Kidney (tissue), 14 donors: ENCODE data around the gene CSNK1G2. TPM values are rescaled to one million over a fixed set of nuclear protein-coding genes. Genes with fewer than 3 reads are reported as not detected.

Source experiments
- DNase-seq, 5 donors: peaks; one replicate each; pipeline ENCODE4 v3.0.0-alpha.2; 2013 to 2020
- FAIRE-seq: peaks from 2 replicates; lab custom pipeline; 2012; peaks lifted over from hg19 to GRCh38; lab: Jason Lieb, UNC
- H3K27ac ChIP-seq, 2 donors: one replicate each; pipeline ENCODE4 v1.7.0; 2013; ENCODE audit warnings: low read depth in 2 of 2, low read length in 2 of 2, inconsistent platforms in 1 of 2
- H3K27me3 ChIP-seq: one replicate; pipeline ENCODE4 v1.7.1; 2013; ENCODE audit warnings: low read length, inconsistent platforms; ENCODE audit not compliant: control insufficient read depth, insufficient read depth
- H3K36me3 ChIP-seq, 3 donors: one replicate each; pipeline versions ENCODE4 v1.7.0 to v1.7.1; 2013; ENCODE audit warnings: low read length in 3 of 3, control low read depth in 1 of 3, inconsistent platforms in 1 of 3; ENCODE audit not compliant: insufficient read depth in 3 of 3, control insufficient read depth in 2 of 3
- H3K4me1 ChIP-seq, 3 donors: one replicate each; pipeline versions ENCODE4 v1.7.0 to v1.7.1; 2013; ENCODE audit warnings: low read length in 3 of 3, inconsistent platforms in 1 of 3, low read depth in 1 of 3; ENCODE audit not compliant: control insufficient read depth in 2 of 3, insufficient read depth in 2 of 3
- H3K4me3 ChIP-seq, 3 donors: one replicate each; pipeline versions ENCODE4 v1.7.0 to v1.8.1; 2013; ENCODE audit warnings: low read length in 3 of 3, control low read depth in 1 of 3, inconsistent platforms in 1 of 3
- H3K9ac ChIP-seq, 3 donors: one replicate each; pipeline versions ENCODE4 v1.7.0 to v1.7.1; 2013; ENCODE audit warnings: low read length in 3 of 3, control low read depth in 1 of 3, inconsistent platforms in 1 of 3
- H3K9me3 ChIP-seq, 3 donors: one replicate each; pipeline versions ENCODE4 v1.7.0 to v1.7.1; 2013; ENCODE audit warnings: low read length in 3 of 3, control low read depth in 1 of 3, inconsistent platforms in 1 of 3; ENCODE audit not compliant: control insufficient read depth in 2 of 3, insufficient read depth in 1 of 3
- intact Hi-C: fragments of 100-400 bp; cut with DNase I; formaldehyde crosslinking; loops from one replicate; pipeline ENCODE4 v1.11.1; 2022
- polyA plus RNA-seq: library from polyadenylated mRNA; stranded (reverse); fragments of 350-450 nt; fragmentation: Illumina TruSeq; extraction: RNeasy Lipid Tissue Mini Kit (QIAGEN cat#74804); gene quantifications from one replicate; pipeline ENCODE4 v1.2.3, GENCODE V29; 2014; ENCODE audit warnings: low read depth, low replicate concordance; ENCODE audit not compliant: insufficient read depth
- total RNA-seq: library from RNA; stranded (reverse); fragmentation: NEBNext Ultra II Directional; extraction: Animal tissue kit (Norgen Biotek cat#: 25700); gene quantifications from one replicate; pipeline ENCODE4 v1.2.1, GENCODE V29; 2021
- TF ChIP-seq, protein P1 (sequence below): IDR thresholded peaks from 3 replicates; pipeline ENCODE4 v1.5.1; 2012; ENCODE audit warnings: mild to moderate bottlenecking, moderate library complexity, borderline replicate concordance; ENCODE audit not compliant: insufficient read depth; ENCODE audit errors: extremely low read depth
- donor health status: control.
- donor health status: control.
- donor health status: control.
- donor health status: control.
- donor health status: control.
- donor health status: DM: yes; HTN: yes; CAD: no.
- donor health status: Normal renal cell carcinoma (clear cell type).

Gene CSNK1G2
- total and polyA plus RNA-seq, 2 donors from 2014 or later = 33.1 to 66.2 TPM

GRCh38 chr19:2026770-2027169 is 85.8 kb downstream of the CSNK1G2 start:
- Histone ChIP-seq H3K9me3 (peaks cover 0 to 3% (median 0%) of the 10 kb centered on the region in 3 donors), H3K4me3 (no peak overlapping the region), H3K36me3 (no peaks in the 10 kb centered on the region), H3K9ac (no peak overlapping the region), H3K27me3 (no peaks in the 10 kb centered on the region), H3K27ac (no peak overlapping the region), H3K4me1 (peaks cover 0 to 7% (median 1%) of the 10 kb centered on the region in 3 donors)
- intact Hi-C loops = no loop called here
- FAIRE-seq (no peak), DNase-seq (no peak)
- TF ChIP-seq, protein P1, sequence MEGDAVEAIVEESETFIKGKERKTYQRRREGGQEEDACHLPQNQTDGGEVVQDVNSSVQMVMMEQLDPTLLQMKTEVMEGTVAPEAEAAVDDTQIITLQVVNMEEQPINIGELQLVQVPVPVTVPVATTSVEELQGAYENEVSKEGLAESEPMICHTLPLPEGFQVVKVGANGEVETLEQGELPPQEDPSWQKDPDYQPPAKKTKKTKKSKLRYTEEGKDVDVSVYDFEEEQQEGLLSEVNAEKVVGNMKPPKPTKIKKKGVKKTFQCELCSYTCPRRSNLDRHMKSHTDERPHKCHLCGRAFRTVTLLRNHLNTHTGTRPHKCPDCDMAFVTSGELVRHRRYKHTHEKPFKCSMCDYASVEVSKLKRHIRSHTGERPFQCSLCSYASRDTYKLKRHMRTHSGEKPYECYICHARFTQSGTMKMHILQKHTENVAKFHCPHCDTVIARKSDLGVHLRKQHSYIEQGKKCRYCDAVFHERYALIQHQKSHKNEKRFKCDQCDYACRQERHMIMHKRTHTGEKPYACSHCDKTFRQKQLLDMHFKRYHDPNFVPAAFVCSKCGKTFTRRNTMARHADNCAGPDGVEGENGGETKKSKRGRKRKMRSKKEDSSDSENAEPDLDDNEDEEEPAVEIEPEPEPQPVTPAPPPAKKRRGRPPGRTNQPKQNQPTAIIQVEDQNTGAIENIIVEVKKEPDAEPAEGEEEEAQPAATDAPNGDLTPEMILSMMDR = no peak

DNA sequence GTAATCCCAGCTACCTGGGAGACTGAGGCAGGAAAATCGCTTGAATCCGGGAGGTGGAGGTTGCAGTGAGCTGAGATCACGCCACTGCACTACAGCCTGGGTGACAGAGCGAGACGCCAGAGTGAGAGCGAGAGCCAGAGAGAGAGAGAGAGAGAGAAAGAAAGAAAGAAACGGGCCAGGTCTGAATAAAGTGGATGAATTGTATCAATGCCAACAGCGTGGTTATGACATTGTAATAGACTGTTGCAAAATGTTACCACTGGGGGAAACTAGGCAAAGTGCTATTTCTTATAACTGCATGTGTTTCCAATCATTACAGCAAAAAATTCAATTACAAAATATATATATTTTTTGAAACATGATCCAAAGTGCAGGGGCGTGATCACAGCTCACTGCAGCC is 86.4 kb downstream of the CSNK1G2 start:
- peaks cover 0 to 11% (median 6%) of the 10 kb centered on the region in 3 donors for H3K4me1 ChIP-seq
- H3K9ac ChIP-seq = no peak overlapping the region
- no peak overlapping the region for H3K27ac ChIP-seq
- H3K27me3 ChIP-seq = no peaks in the 10 kb centered on the region
- no peak for DNase-seq
- H3K36me3 ChIP-seq = no peaks in the 10 kb centered on the region
- FAIRE-seq = no peak
- peaks cover 0 to 3% (median 0%) of the 10 kb centered on the region in 3 donors for H3K9me3 ChIP-seq
- TF ChIP-seq, protein P1 = no peak
- intact Hi-C loops = no loop called here
- H3K4me3 ChIP-seq = no peak overlapping the region

Other genes starting within 250 kb of the CSNK1G2 start
- not detected for gene ONECUT3, start 187.7 kb upstream of the CSNK1G2 start, total RNA-seq
- not detected for gene ONECUT3, start 187.7 kb upstream of the CSNK1G2 start, polyA plus RNA-seq
- gene ATP8B3, start 128.9 kb upstream of the CSNK1G2 start, total RNA-seq = 3.6 TPM
- 0.24 TPM for gene ATP8B3, start 128.9 kb upstream of the CSNK1G2 start, polyA plus RNA-seq
- 36.8 TPM for gene REXO1, start 92.7 kb upstream of the CSNK1G2 start, total RNA-seq
- 12.1 TPM for gene REXO1, start 92.7 kb upstream of the CSNK1G2 start, polyA plus RNA-seq
- gene KLF16, start 77.6 kb upstream of the CSNK1G2 start, total RNA-seq = 22.2 TPM
- gene KLF16, start 77.6 kb upstream of the CSNK1G2 start, polyA plus RNA-seq = 10.4 TPM
- 63.8 TPM for gene ABHD17A, start 55.7 kb upstream of the CSNK1G2 start, total RNA-seq
- gene ABHD17A, start 55.7 kb upstream of the CSNK1G2 start, polyA plus RNA-seq = 65.1 TPM
- gene ADAT3, start 35.8 kb upstream of the CSNK1G2 start, total RNA-seq = 10.3 TPM
- 6.1 TPM for gene ADAT3, start 35.8 kb upstream of the CSNK1G2 start, polyA plus RNA-seq
- gene SCAMP4, start 35.8 kb upstream of the CSNK1G2 start, total RNA-seq = 90.1 TPM
- gene SCAMP4, start 35.8 kb upstream of the CSNK1G2 start, polyA plus RNA-seq = 49.5 TPM
- 70.3 TPM for gene BTBD2, start 74.5 kb downstream of the CSNK1G2 start, total RNA-seq
- gene BTBD2, start 74.5 kb downstream of the CSNK1G2 start, polyA plus RNA-seq = 57.0 TPM
- gene MKNK2, start 110.1 kb downstream of the CSNK1G2 start, total RNA-seq = 190 TPM
- gene MKNK2, start 110.1 kb downstream of the CSNK1G2 start, polyA plus RNA-seq = 67.2 TPM
- gene MOB3A, start 155.2 kb downstream of the CSNK1G2 start, total RNA-seq = 59.7 TPM
- 16.9 TPM for gene MOB3A, start 155.2 kb downstream of the CSNK1G2 start, polyA plus RNA-seq
- 4.3 TPM for gene IZUMO4, start 155.7 kb downstream of the CSNK1G2 start, total RNA-seq
- gene IZUMO4, start 155.7 kb downstream of the CSNK1G2 start, polyA plus RNA-seq = 8.9 TPM
- gene AP3D1, start 210.4 kb downstream of the CSNK1G2 start, total RNA-seq = 125 TPM
- gene AP3D1, start 210.4 kb downstream of the CSNK1G2 start, polyA plus RNA-seq = 68.4 TPM
- gene DOT1L, start 222.8 kb downstream of the CSNK1G2 start, total RNA-seq = 32.0 TPM
- 5.7 TPM for gene DOT1L, start 222.8 kb downstream of the CSNK1G2 start, polyA plus RNA-seq